Osteoblast (primary cell): ENCODE measurements around the gene ADIPOR2. TPM values are rescaled to one million over a fixed set of nuclear protein-coding genes. Genes with fewer than 3 reads are reported as not detected.

ENCODE experiments used
- DNase-seq: peaks from one replicate; pipeline ENCODE4 v3.0.0; 2011; ENCODE audit warnings: low spot score, mixed read lengths; ENCODE audit not compliant: insufficient read length; ENCODE audit errors: missing footprints
- H2AFZ ChIP-seq: 2 replicates; pipeline ENCODE4 v1.6.0; 2011; ENCODE audit warnings: mild to moderate bottlenecking, low read length
- H3K27ac ChIP-seq: 2 replicates; pipeline ENCODE4 v1.5.1; 2011; ENCODE audit warnings: mild to moderate bottlenecking, low read depth, low read length, moderate library complexity
- H3K27me3 ChIP-seq: 2 replicates; pipeline ENCODE4 v1.6.0; 2012; ENCODE audit warnings: mild to moderate bottlenecking, control low read depth, inconsistent platforms, low read length, moderate library complexity; ENCODE audit not compliant: insufficient read depth
- H3K36me3 ChIP-seq: 2 replicates; pipeline ENCODE4 v1.5.1; 2011; ENCODE audit warnings: mild to moderate bottlenecking, low read length, control low read depth, moderate library complexity; ENCODE audit not compliant: insufficient read depth
- H3K4me1 ChIP-seq: 2 replicates; pipeline ENCODE4 v1.5.1; 2011; ENCODE audit warnings: mild to moderate bottlenecking, low read length, control low read depth, moderate library complexity; ENCODE audit not compliant: insufficient read depth
- H3K4me2 ChIP-seq: 2 replicates; pipeline ENCODE4 v1.6.0; 2011; ENCODE audit warnings: mild to moderate bottlenecking, low read length; ENCODE audit not compliant: insufficient read depth
- H3K4me3 ChIP-seq: fragments of 200-600 bp; sonication (generic); 3 replicates; pipeline ENCODE4 v1.5.1; 2012; ENCODE audit warnings: mild to moderate bottlenecking, low read length, inconsistent platforms; ENCODE audit not compliant: insufficient read depth
- H3K79me2 ChIP-seq: 2 replicates; pipeline ENCODE4 v1.6.0; 2012; ENCODE audit warnings: mild to moderate bottlenecking, low read length, control low read depth, inconsistent platforms; ENCODE audit not compliant: insufficient read depth
- H3K9me3 ChIP-seq: 2 replicates; pipeline ENCODE4 v1.5.1; 2011; ENCODE audit warnings: low read depth, low read length, control low read depth
- H4K20me1 ChIP-seq: 2 replicates; pipeline ENCODE4 v1.6.0; 2012; ENCODE audit warnings: mild to moderate bottlenecking, low read length, control low read depth; ENCODE audit not compliant: insufficient read depth
- CTCF ChIP-seq: IDR thresholded peaks from 2 replicates; pipeline ENCODE4 v1.5.1; 2011; ENCODE audit warnings: mild to moderate bottlenecking, low read depth, low read length, moderate library complexity; ENCODE audit errors: extremely low read depth
- total RNA-seq: library from RNA; depleted of rRNA; stranded (reverse); fragments of >200 nt; gene quantifications from 2 replicates; pipeline ENCODE4 v1.2.3, GENCODE V29; 2012

Gene ADIPOR2
- total RNA-seq, 1 donor: 32.2 TPM

- no peak overlapping the region for H2AFZ ChIP-seq
- H3K9me3 ChIP-seq: no peaks in the 10 kb centered on the region
- H3K4me2 ChIP-seq: no peak overlapping the region
- no peak for TF ChIP-seq CTCF
- H3K4me3 ChIP-seq: no peak overlapping the region
- no peak overlapping the region for H3K27ac ChIP-seq
- H3K27me3 ChIP-seq: peaks cover 62% of the 10 kb centered on the region
- H4K20me1 ChIP-seq: no peaks in the 10 kb centered on the region
- H3K36me3 ChIP-seq: no peaks in the 10 kb centered on the region
- no peak for DNase-seq
- no peaks in the 10 kb centered on the region for H3K79me2 ChIP-seq
- no peaks in the 10 kb centered on the region for H3K4me1 ChIP-seq
These were observed 131.8 kb downstream of the ADIPOR2 start for GRCh38 chr12:1822699-1823098.

- Histone ChIP-seq H3K27me3 (peaks cover 62% of the 10 kb centered on the region), H3K4me1 (no peaks in the 10 kb centered on the region), H2AFZ (no peak overlapping the region), H3K79me2 (no peaks in the 10 kb centered on the region), H3K36me3 (no peaks in the 10 kb centered on the region), H3K4me3 (no peak overlapping the region), H3K9me3 (no peaks in the 10 kb centered on the region), H4K20me1 (no peaks in the 10 kb centered on the region), H3K27ac (no peak overlapping the region), H3K4me2 (no peak overlapping the region)
- DNase-seq: no peak
- no peak for TF ChIP-seq CTCF
These were observed 132.4 kb downstream of the ADIPOR2 start for GRCh38 chr12:1823237-1823636.

GRCh38 chr12:1825382-1826102 lies 134.7 kb downstream of the ADIPOR2 start:
- Histone ChIP-seq H3K27me3 (peaks cover 50% of the 10 kb centered on the region), H3K9me3 (no peaks in the 10 kb centered on the region), H3K4me3 (no peak overlapping the region), H3K4me2 (no peak overlapping the region), H2AFZ (no peak overlapping the region), H4K20me1 (no peaks in the 10 kb centered on the region), H3K4me1 (no peaks in the 10 kb centered on the region), H3K79me2 (no peaks in the 10 kb centered on the region), H3K27ac (no peak overlapping the region), H3K36me3 (no peaks in the 10 kb centered on the region)
- no peak for TF ChIP-seq CTCF
- DNase-seq: no peak

- no peaks in the 10 kb centered on the region for H3K36me3 ChIP-seq
- H3K9me3 ChIP-seq: no peaks in the 10 kb centered on the region
- no peak overlapping the region for H2AFZ ChIP-seq
- TF ChIP-seq CTCF: no peak
- DNase-seq: no peak
- no peaks in the 10 kb centered on the region for H3K4me1 ChIP-seq
- H3K4me3 ChIP-seq: no peak overlapping the region
- no peaks in the 10 kb centered on the region for H3K79me2 ChIP-seq
- H4K20me1 ChIP-seq: no peaks in the 10 kb centered on the region
- no peak overlapping the region for H3K4me2 ChIP-seq
- H3K27me3 ChIP-seq: peaks cover 46% of the 10 kb centered on the region
- no peak overlapping the region for H3K27ac ChIP-seq
These were observed 135.5 kb downstream of the ADIPOR2 start for GRCh38 chr12:1826401-1826800.
